H1 (cell line): Measurements from ENCODE around the gene NKX2-1. TPM values are rescaled to one million over a fixed set of nuclear protein-coding genes. Genes with fewer than 3 reads are reported as not detected.
A peak's percentile ranks its signal among the peaks of the same experiment; 100 is the strongest.

Source experiments
- ASH2L ChIP-seq: fragments of 200-600, 300-600 bp; sonication (generic); IDR thresholded peaks from one replicate; pipeline ENCODE4 v1.7.1; 2017; ENCODE audit warnings: low read length
- CEBPB ChIP-seq: IDR thresholded peaks from 2 replicates; pipeline ENCODE4 v1.6.1; 2012; ENCODE audit warnings: low read depth, low read length
- GABPA ChIP-seq: IDR thresholded peaks from 2 replicates; pipeline ENCODE4 v1.6.1; 2011; ENCODE audit warnings: mild to moderate bottlenecking, low read length, moderate library complexity, borderline replicate concordance; ENCODE audit not compliant: insufficient read depth
- HDAC6 ChIP-seq: IDR thresholded peaks from one replicate; pipeline ENCODE4 v1.7.1; 2012; ENCODE audit warnings: low read depth, mild to moderate bottlenecking, inconsistent platforms, low read length, moderate library complexity
- RNF2 ChIP-seq: fragments of 200-900, 300-1000 bp; sonication (generic); IDR thresholded peaks from 2 replicates; pipeline ENCODE4 v1.7.1; 2016; ENCODE audit warnings: borderline replicate concordance, low read depth, mild to moderate bottlenecking, antibody characterized with exemption, low read length; ENCODE audit not compliant: poor library complexity, severe bottlenecking; ENCODE audit errors: missing control alignments
- SP2 ChIP-seq: IDR thresholded peaks from 2 replicates; pipeline ENCODE4 v1.6.1; 2012; ENCODE audit warnings: mild to moderate bottlenecking, low read length, inconsistent platforms
- SUZ12 ChIP-seq: fragments of 200-600 bp; sonication (generic); IDR thresholded peaks from 2 replicates; pipeline ENCODE4 v1.6.1; 2012; ENCODE audit warnings: mild to moderate bottlenecking, inconsistent platforms, low read length, moderate library complexity, mixed read lengths
- polyA plus RNA-seq, 7 experiments: library from polyadenylated mRNA; depleted of rRNA in 3 of 7; stranded (reverse) in 5 of 7; unstranded in 2 of 7; fragments of >200 nt in 5 of 7; fragments of 200-250 nt in 2 of 7; gene quantifications; 1 replicate in 5 of 7; 2 replicates in 1 of 7; 4 replicates in 1 of 7; pipeline versions ENCODE4 v1.2.1 to v1.2.3, GENCODE V29; 2011 to 2013; ENCODE audit warnings: missing spikeins in 2 of 7, mixed read lengths in 2 of 7
- total RNA-seq: library from RNA; stranded (reverse); fragmentation: NEBNext Ultra II Directional; extraction: Animal tissue kit (Norgen Biotek cat#: 25700); gene quantifications from 2 replicates; pipeline ENCODE4 v1.2.1, GENCODE V29; 2021

The NKX2-1 gene
- total and polyA plus RNA-seq, 2 of the 8 experiments (the other 6 are each of a cell fraction or from before 2014, with no cell fraction given), result not detected

- TF ChIP-seq SP2 (no peak), HDAC6 (no peak), GABPA (no peak), ASH2L (no peak), CEBPB (no peak), RNF2 (peak; percentile 50), SUZ12 (no peak; the same call in 1 of the 2 replicates)
These were observed 4.3 kb upstream of the NKX2-1 start (continued) for GRCh38 chr14:36524220-36524837.
